K562 treated with DMSO at 1 percent for 48 hours (cell line): Measurements from ENCODE around the gene UHRF1. TPM values are rescaled to one million over a fixed set of nuclear protein-coding genes. Genes with fewer than 3 reads are reported as not detected.

Experiments used
- total RNA-seq: library from RNA; unstranded; fragments of 300-600 nt; gene quantifications from 2 replicates; pipeline ENCODE4 v1.2.3, GENCODE V29; 2022; ENCODE audit warnings: low replicate concordance; ENCODE audit errors: extremely low read depth

Gene UHRF1
- not detected in 2 replicates for total RNA-seq

GRCh38 chr19:4909156-4909896, at the start of gene UHRF1:
UHRF1 (plus strand) TSS chr19:4909501; CDS start chr19:4910886, 1,385 bp downstream.

GRCh38 chr19:4867534-4868285, 41.6 kb upstream of the UHRF1 start, which contains the start of gene PLIN3:
PLIN3 (minus strand) TSS chr19:4867667; CDS start chr19:4861394, 6,273 bp downstream.

GRCh38 chr19:4902796-4903195, 6.5 kb upstream of the UHRF1 start, which contains the start of gene ARRDC5:
ARRDC5 (minus strand) TSS chr19:4902896; CDS start chr19:4902825, 71 bp downstream.

GRCh38 chr19:4968462-4969291, 59.4 kb downstream of the UHRF1 start, which contains the start of gene KDM4B:
KDM4B (plus strand) TSS chr19:4969113; CDS start chr19:5032891, 63,778 bp downstream.

Other genes with a start within 250 kb of the UHRF1 start
- 497 TPM in 1 of 2 replicates, not detected in the other for gene MYDGF, start 239.2 kb upstream of the UHRF1 start, total RNA-seq
- not detected in 2 replicates for gene DPP9, start 185.7 kb upstream of the UHRF1 start, total RNA-seq
- gene FEM1A, start 117.8 kb upstream of the UHRF1 start, total RNA-seq: not detected in 2 replicates
- not detected in 2 replicates for gene TICAM1, start 77.8 kb upstream of the UHRF1 start, total RNA-seq
- not detected in 2 replicates for gene PLIN3, start 41.8 kb upstream of the UHRF1 start, total RNA-seq
- gene ARRDC5, start 6.6 kb upstream of the UHRF1 start, total RNA-seq: not detected in 2 replicates
- not detected in 2 replicates for gene KDM4B, start 59.6 kb downstream of the UHRF1 start, total RNA-seq